ENCODE data around the gene PAN3. TPM values are rescaled to one million over a fixed set of nuclear protein-coding genes. Genes with fewer than 3 reads are reported as not detected.

PAN3 gene
- total and polyA plus RNA-seq, 2 donors (not counting 1 experiment from before 2014, with no cell fraction given), result 13.9 to 18.5 TPM

GRCh38 chr13:28328271-28328607 lies 189.9 kb downstream of the PAN3 start:
- Histone ChIP-seq H3K4me2 (ENCODE audit: extremely low read depth, insufficient read depth, low read length) (no peak overlapping the region), H2AFZ (ENCODE audit: low read length) (no peak overlapping the region), H3K9me3 (ENCODE audit: control insufficient read depth, insufficient read depth, low read depth, low read length) (no peaks in the 10 kb centered on the region), H3K9ac (ENCODE audit: insufficient read depth, low read length) (no peak overlapping the region), H3K27ac (ENCODE audit: insufficient read depth, low read length) (no peak overlapping the region), H3K36me3 (ENCODE audit: control insufficient read depth, insufficient read depth, low read length) (no peaks in the 10 kb centered on the region), H3K4me1 (ENCODE audit: control insufficient read depth, extremely low read depth, insufficient read depth, low read length) (peaks cover 5% of the 10 kb centered on the region), H3K27me3 (ENCODE audit: control insufficient read depth, insufficient read depth, low read length) (no peaks in the 10 kb centered on the region), H4K20me1 (ENCODE audit: control insufficient read depth, extremely low read depth, insufficient read depth, low read length) (no peaks in the 10 kb centered on the region), H3K4me3 (replicated peaks in 1 of 4; ENCODE audit: control extremely low read depth in 1 of 4, insufficient read depth in 1 of 4, low read depth in 3 of 4, low read length in 4 of 4) (no peak overlapping the region), H3K79me2 (ENCODE audit: control insufficient read depth, insufficient read depth, low read length) (no peaks in the 10 kb centered on the region)
- TF ChIP-seq EZH2 (IDR thresholded peaks at IDR 0.05; ENCODE audit: low read length, missing control alignments) (no peak), CTCF (conservative IDR thresholded peaks at IDR 0.05 in 1 of 2, IDR thresholded peaks at IDR 0.05 in 1 of 2; ENCODE audit: low read depth in 1 of 2, low read length in 2 of 2) (no peak)
- DNase-seq (ENCODE audit: low read depth in 2 of 2), result no peak

GRCh38 chr13:28329395-28330158 lies 191.2 kb downstream of the PAN3 start:
- Histone ChIP-seq H3K9me3 (ENCODE audit: control insufficient read depth, insufficient read depth, low read depth, low read length) (no peaks in the 10 kb centered on the region), H3K9ac (ENCODE audit: insufficient read depth, low read length) (no peak overlapping the region), H3K27me3 (ENCODE audit: control insufficient read depth, insufficient read depth, low read length) (no peaks in the 10 kb centered on the region), H3K27ac (ENCODE audit: insufficient read depth, low read length) (peak overlapping the region; percentile 26), H3K79me2 (ENCODE audit: control insufficient read depth, insufficient read depth, low read length) (no peaks in the 10 kb centered on the region), H3K4me1 (ENCODE audit: control insufficient read depth, extremely low read depth, insufficient read depth, low read length) (peaks cover 5% of the 10 kb centered on the region), H2AFZ (ENCODE audit: low read length) (peak overlapping the region; percentile 17), H3K36me3 (ENCODE audit: control insufficient read depth, insufficient read depth, low read length) (no peaks in the 10 kb centered on the region), H4K20me1 (ENCODE audit: control insufficient read depth, extremely low read depth, insufficient read depth, low read length) (no peaks in the 10 kb centered on the region), H3K4me3 (replicated peaks in 1 of 4; ENCODE audit: control extremely low read depth in 1 of 4, insufficient read depth in 1 of 4, low read depth in 3 of 4, low read length in 4 of 4) (no peak overlapping the region), H3K4me2 (ENCODE audit: extremely low read depth, insufficient read depth, low read length) (peak overlapping the region; percentile 64)
- no peak for TF ChIP-seq CTCF (conservative IDR thresholded peaks at IDR 0.05 in 1 of 2, IDR thresholded peaks at IDR 0.05 in 1 of 2; ENCODE audit: low read depth in 1 of 2, low read length in 2 of 2)
- TF ChIP-seq EZH2 (IDR thresholded peaks at IDR 0.05; ENCODE audit: low read length, missing control alignments), result no peak
- peak; percentile 85 to 90 for DNase-seq (ENCODE audit: low read depth in 2 of 2)

GRCh38 chr13:28333204-28333881 lies 195.0 kb downstream of the PAN3 start:
- no peaks in the 10 kb centered on the region for H3K9me3 ChIP-seq (ENCODE audit: control insufficient read depth, insufficient read depth, low read depth, low read length)
- TF ChIP-seq CTCF (conservative IDR thresholded peaks at IDR 0.05 in 1 of 2, IDR thresholded peaks at IDR 0.05 in 1 of 2; ENCODE audit: low read depth in 1 of 2, low read length in 2 of 2) (no peak), EZH2 (IDR thresholded peaks at IDR 0.05; ENCODE audit: low read length, missing control alignments) (no peak)
- H4K20me1 ChIP-seq (ENCODE audit: control insufficient read depth, extremely low read depth, insufficient read depth, low read length), result no peaks in the 10 kb centered on the region
- peaks cover 12% of the 10 kb centered on the region for H3K4me1 ChIP-seq (ENCODE audit: control insufficient read depth, extremely low read depth, insufficient read depth, low read length)
- no peaks in the 10 kb centered on the region for H3K79me2 ChIP-seq (ENCODE audit: control insufficient read depth, insufficient read depth, low read length)
- no peak overlapping the region for H3K27ac ChIP-seq (ENCODE audit: insufficient read depth, low read length)
- DNase-seq (ENCODE audit: low read depth in 2 of 2), result no peak
- H3K9ac ChIP-seq (ENCODE audit: insufficient read depth, low read length), result no peak overlapping the region
- no peaks in the 10 kb centered on the region for H3K36me3 ChIP-seq (ENCODE audit: control insufficient read depth, insufficient read depth, low read length)
- no peak overlapping the region for H3K4me3 ChIP-seq (replicated peaks in 1 of 4; ENCODE audit: control extremely low read depth in 1 of 4, insufficient read depth in 1 of 4, low read depth in 3 of 4, low read length in 4 of 4)
- no peak overlapping the region for H3K4me2 ChIP-seq (ENCODE audit: extremely low read depth, insufficient read depth, low read length)
- no peaks in the 10 kb centered on the region for H3K27me3 ChIP-seq (ENCODE audit: control insufficient read depth, insufficient read depth, low read length)
- no peak overlapping the region for H2AFZ ChIP-seq (ENCODE audit: low read length)
